Measurements from ENCODE around the gene KIF18B. TPM values are rescaled to one million over a fixed set of nuclear protein-coding genes. Genes with fewer than 3 reads are reported as not detected.

Gene KIF18B
- total RNA-seq, 1 experiment from 2014 or later: 82.2 TPM

- peaks cover 10% of the 10 kb centered on the region for H3K4me1 Mint-ChIP-seq
- DNase-seq (ENCODE audit: low spot score) (no peak), ATAC-seq (no peak)
- CTCF ChIA-PET: interaction anchor here (0.5 to 5.2 kb wide), 50 partner anchors 8 to 535 kb away, joined by 3 to 89 read pairs (median 4); partner anchors contain the start of genes ACBD4, C1QL1 and EFTUD2
- H3K27me3 Mint-ChIP-seq (ENCODE audit: low read depth): peaks cover 41% of the 10 kb centered on the region
- peak overlapping the region; percentile 66 for H3K4me3 Mint-ChIP-seq
- H3K9me3 Mint-ChIP-seq: no peaks in the 10 kb centered on the region
- no peak overlapping the region for H3K27ac Mint-ChIP-seq
- no peaks in the 10 kb centered on the region for H3K36me3 Mint-ChIP-seq
- TF ChIP-seq MXD4 (CRISPR knock-in tag; IDR thresholded peaks at IDR 0.05; ENCODE audit: borderline replicate concordance): no peak
- 0 out of 2 replicates have a peak, but pooled peaks have one; percentile 22 for TF ChIP-seq NR2C2 (CRISPR knock-in tag; IDR thresholded peaks at IDR 0.05)
- TF ChIP-seq SOX15 (CRISPR knock-in tag; IDR thresholded peaks at IDR 0.05): no peak
- TF ChIP-seq JUN (CRISPR knock-in tag; IDR thresholded peaks at IDR 0.05): no peak
- no peak for TF ChIP-seq ZNF263 (CRISPR knock-in tag; IDR thresholded peaks at IDR 0.05; ENCODE audit: low read depth)
- POLR2A ChIA-PET: interaction anchor here (0.5 to 1.1 kb wide), 3 partner anchors 10 to 73 kb away, joined by 3 to 5 read pairs (median 3); partner anchors contain the start of gene EFTUD2
Observed at GRCh38 chr17:44910231-44911106, 37.1 kb downstream of the KIF18B start.

GRCh38 chr17:44909681-44910144 lies 37.9 kb downstream of the KIF18B start:
- Mint-ChIP-seq H3K36me3 (no peaks in the 10 kb centered on the region), H3K4me1 (peaks cover 10% of the 10 kb centered on the region), H3K9me3 (no peaks in the 10 kb centered on the region), H3K4me3 (no peak overlapping the region), H3K27me3 (ENCODE audit: low read depth) (peaks cover 39% of the 10 kb centered on the region), H3K27ac (no peak overlapping the region)
- CTCF ChIA-PET: interaction anchor here (0.9 to 5.2 kb wide), 9 partner anchors 10 to 226 kb away, joined by 3 to 89 read pairs (median 8); partner anchors contain the start of genes ACBD4 and EFTUD2
- no peak for DNase-seq (ENCODE audit: low spot score)
- POLR2A ChIA-PET: no interaction called here
- no peak for ATAC-seq
- TF ChIP-seq ZNF317 (CRISPR knock-in tag; IDR thresholded peaks at IDR 0.05; ENCODE audit: borderline replicate concordance, low read depth): no peak
- no peak for TF ChIP-seq ATF1 (CRISPR knock-in tag; IDR thresholded peaks at IDR 0.05)
- TF ChIP-seq ELF4 (CRISPR knock-in tag; IDR thresholded peaks at IDR 0.05; ENCODE audit: low read depth): no peak
- TF ChIP-seq ZNF416 (CRISPR knock-in tag; IDR thresholded peaks at IDR 0.05): no peak
- no peak for TF ChIP-seq ETV6 (CRISPR knock-in tag; IDR thresholded peaks at IDR 0.05)
- TF ChIP-seq TP53 (CRISPR knock-in tag; IDR thresholded peaks at IDR 0.05): no peak
- TF ChIP-seq ATF3 (CRISPR knock-in tag; conservative IDR thresholded peaks at IDR 0.05): no peak
- no peak for TF ChIP-seq HMGA2 (CRISPR knock-in tag; IDR thresholded peaks at IDR 0.05)
- TF ChIP-seq AR (CRISPR knock-in tag; IDR thresholded peaks at IDR 0.05): no peak

GRCh38 chr17:44908761-44909326 lies 38.7 kb downstream of the KIF18B start:
- ChIA-PET POLR2A (no interaction called here), CTCF (interaction anchor here (0.9 to 5.2 kb wide), 7 partner anchors 8 to 227 kb away, joined by 3 to 89 read pairs (median 6); partner anchors contain the start of genes ACBD4 and EFTUD2)
- DNase-seq (ENCODE audit: low spot score) (no peak), ATAC-seq (no peak)
- Mint-ChIP-seq H3K36me3 (no peaks in the 10 kb centered on the region), H3K4me1 (peaks cover 10% of the 10 kb centered on the region), H3K9me3 (no peaks in the 10 kb centered on the region), H3K4me3 (no peak overlapping the region), H3K27ac (no peak overlapping the region), H3K27me3 (ENCODE audit: low read depth) (peaks cover 39% of the 10 kb centered on the region)
- TF ChIP-seq CDX4 (CRISPR knock-in tag; IDR thresholded peaks at IDR 0.05; ENCODE audit: borderline replicate concordance) (no peak), NR1H2 (CRISPR knock-in tag; IDR thresholded peaks at IDR 0.05) (no peak), JAZF1 (CRISPR knock-in tag; IDR thresholded peaks at IDR 0.05) (no peak), TCF7 (CRISPR knock-in tag; IDR thresholded peaks at IDR 0.05; ENCODE audit: low read depth) (no peak), NFE2L1 (CRISPR knock-in tag; IDR thresholded peaks at IDR 0.05) (no peak), NFYB (CRISPR knock-in tag; conservative IDR thresholded peaks at IDR 0.05; ENCODE audit: low read depth) (no peak), KAT7 (CRISPR knock-in tag; IDR thresholded peaks at IDR 0.05; ENCODE audit: borderline replicate concordance) (no peak), ESRRA (CRISPR knock-in tag; IDR thresholded peaks at IDR 0.05; ENCODE audit: borderline replicate concordance) (no peak), ERG (CRISPR knock-in tag; IDR thresholded peaks at IDR 0.05) (no peak), ELF4 (CRISPR knock-in tag; IDR thresholded peaks at IDR 0.05; ENCODE audit: low read depth) (no peak), CBFB (CRISPR knock-in tag; IDR thresholded peaks at IDR 0.05; ENCODE audit: low read depth) (no peak), HMGXB4 (CRISPR knock-in tag; IDR thresholded peaks at IDR 0.05) (no peak)
